Measurements from ENCODE around the gene NMNAT2.

DNA sequence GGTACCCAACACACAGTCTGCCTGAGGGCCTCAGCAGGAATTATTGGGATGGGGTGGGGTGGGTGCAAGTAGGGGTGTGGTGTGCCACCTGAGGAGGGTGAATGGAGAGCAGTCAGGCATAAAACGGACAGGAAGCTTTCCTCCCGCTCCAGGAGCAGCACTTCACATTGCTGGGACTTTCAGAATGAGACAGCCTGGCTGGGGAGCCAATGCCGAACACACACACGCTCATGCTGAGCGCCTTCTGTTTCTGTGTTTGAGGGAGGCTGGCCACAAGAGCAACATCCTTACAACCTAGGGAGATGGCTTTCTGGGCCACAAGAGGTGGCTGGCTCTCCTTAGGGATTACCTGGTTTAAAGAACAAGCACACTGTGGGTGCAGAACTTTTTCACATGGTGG is 134.1 kb downstream of the NMNAT2 start:
- TF ChIP-seq, protein P1, sequence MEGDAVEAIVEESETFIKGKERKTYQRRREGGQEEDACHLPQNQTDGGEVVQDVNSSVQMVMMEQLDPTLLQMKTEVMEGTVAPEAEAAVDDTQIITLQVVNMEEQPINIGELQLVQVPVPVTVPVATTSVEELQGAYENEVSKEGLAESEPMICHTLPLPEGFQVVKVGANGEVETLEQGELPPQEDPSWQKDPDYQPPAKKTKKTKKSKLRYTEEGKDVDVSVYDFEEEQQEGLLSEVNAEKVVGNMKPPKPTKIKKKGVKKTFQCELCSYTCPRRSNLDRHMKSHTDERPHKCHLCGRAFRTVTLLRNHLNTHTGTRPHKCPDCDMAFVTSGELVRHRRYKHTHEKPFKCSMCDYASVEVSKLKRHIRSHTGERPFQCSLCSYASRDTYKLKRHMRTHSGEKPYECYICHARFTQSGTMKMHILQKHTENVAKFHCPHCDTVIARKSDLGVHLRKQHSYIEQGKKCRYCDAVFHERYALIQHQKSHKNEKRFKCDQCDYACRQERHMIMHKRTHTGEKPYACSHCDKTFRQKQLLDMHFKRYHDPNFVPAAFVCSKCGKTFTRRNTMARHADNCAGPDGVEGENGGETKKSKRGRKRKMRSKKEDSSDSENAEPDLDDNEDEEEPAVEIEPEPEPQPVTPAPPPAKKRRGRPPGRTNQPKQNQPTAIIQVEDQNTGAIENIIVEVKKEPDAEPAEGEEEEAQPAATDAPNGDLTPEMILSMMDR (conservative IDR thresholded peaks at IDR 0.05; ENCODE audit: low read length) = no peak
- TF ChIP-seq EZH2phosphoT487 (IDR thresholded peaks at IDR 0.05; ENCODE audit: borderline replicate concordance, low read depth, low read length) = no peak

All from OCI-LY7 (cell line).